RKO (cell line): ENCODE measurements around the gene HOXD8.

Source experiments
- DNase-seq: peaks from one replicate; pipeline ENCODE4 v3.0.0-alpha.2; 2016; ENCODE audit warnings: low spot score

HOXD8 gene

DNA sequence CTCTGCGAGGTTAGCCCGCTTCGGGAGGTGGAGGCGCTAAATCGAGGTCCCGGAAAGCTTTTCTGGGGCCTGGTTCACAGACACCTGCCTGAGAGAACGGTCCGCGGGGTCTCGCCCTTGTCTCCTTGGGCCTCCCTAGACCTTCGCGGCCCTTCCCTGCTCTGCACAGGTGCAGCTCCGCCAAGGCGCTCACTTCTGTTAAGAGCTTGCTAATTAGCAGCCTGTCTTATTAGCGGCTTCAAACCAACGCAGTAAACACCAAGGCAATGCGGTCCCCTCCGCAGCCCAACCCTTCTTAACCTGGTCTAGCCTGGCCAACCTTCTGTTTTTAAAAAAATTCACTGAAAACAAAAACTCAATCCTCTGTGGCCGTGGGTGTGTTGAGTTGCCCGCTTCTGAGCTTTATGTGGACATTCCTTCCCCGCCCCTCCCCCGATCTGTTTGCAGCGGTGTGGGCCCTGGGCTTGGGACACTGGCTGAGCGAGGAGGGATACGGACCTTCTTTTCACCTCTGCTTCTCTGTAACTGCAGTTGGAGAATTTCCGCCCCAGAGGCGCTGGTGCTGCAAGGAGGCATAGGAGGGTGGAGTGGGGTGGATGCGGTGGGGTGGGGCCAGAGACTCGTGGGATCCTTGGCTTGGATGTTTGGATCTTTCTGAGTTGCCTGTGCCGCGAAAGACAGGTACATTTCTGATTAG lies 18.4 kb downstream of the HOXD8 start:
- no peak for DNase-seq

DNA sequence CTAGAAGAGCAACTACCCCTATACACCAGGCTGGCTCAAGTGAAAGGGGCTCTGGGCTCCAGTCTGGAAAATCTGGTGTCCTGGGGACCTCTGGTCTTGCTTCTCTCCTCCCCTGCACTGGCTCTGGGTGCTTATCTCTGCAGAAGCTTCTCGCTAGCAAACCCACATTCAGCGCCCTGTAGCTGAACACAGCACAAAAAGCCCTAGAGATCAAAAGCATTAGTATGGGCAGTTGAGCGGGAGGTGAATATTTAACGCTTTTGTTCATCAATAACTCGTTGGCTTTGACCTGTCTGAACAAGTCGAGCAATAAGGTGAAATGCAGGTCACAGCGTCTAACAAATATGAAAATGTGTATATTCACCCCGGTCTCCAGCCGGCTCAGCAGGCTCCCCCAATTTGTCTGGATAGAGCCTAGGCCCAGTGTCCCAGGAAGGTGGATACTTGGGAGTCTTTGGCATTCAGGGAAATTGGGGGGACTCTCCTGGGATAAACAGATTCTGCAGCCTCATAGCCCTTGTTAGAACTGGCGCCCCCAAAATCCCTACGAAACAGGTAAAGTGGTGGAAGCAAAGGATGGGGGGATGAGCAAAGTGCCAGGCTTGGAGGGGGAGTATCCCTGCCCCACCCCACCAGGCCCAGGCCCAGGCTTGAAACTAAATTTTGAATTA lies 19.4 kb downstream of the HOXD8 start:
- DNase-seq, result no peak

GRCh38 chr2:176149481-176149938 lies 20.0 kb downstream of the HOXD8 start:
- DNase-seq, result no peak

DNA sequence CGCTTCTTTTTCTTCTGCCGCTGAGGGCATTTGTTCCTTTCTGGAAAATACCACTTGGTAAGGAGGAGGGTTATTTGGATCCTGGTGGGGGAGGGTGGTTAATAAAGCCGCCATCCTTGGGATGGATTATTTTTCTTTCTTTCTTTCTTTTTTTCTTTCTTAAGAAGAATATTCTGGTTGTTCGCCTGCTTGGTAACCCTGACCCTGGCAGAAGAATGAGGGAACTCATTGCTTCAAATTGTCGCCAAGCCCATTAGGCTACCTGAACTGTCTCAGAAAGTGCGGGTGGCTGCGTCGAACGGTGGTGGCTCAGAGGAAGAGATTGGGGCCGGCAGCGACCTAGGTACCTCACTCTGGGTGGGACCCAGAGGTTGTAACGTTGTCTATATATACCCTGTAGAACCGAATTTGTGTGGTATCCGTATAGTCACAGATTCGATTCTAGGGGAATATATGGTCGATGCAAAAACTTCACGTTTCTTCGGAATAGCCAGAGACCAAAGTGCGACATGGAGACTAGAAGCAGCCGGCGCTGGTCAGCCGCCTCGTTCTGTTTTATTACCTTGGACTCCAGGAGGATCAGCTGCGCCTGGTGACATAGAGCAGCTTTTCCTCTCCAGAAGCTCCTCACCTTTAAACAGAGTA lies 20.6 kb downstream of the HOXD8 start:
- DNase-seq, result no peak

DNA sequence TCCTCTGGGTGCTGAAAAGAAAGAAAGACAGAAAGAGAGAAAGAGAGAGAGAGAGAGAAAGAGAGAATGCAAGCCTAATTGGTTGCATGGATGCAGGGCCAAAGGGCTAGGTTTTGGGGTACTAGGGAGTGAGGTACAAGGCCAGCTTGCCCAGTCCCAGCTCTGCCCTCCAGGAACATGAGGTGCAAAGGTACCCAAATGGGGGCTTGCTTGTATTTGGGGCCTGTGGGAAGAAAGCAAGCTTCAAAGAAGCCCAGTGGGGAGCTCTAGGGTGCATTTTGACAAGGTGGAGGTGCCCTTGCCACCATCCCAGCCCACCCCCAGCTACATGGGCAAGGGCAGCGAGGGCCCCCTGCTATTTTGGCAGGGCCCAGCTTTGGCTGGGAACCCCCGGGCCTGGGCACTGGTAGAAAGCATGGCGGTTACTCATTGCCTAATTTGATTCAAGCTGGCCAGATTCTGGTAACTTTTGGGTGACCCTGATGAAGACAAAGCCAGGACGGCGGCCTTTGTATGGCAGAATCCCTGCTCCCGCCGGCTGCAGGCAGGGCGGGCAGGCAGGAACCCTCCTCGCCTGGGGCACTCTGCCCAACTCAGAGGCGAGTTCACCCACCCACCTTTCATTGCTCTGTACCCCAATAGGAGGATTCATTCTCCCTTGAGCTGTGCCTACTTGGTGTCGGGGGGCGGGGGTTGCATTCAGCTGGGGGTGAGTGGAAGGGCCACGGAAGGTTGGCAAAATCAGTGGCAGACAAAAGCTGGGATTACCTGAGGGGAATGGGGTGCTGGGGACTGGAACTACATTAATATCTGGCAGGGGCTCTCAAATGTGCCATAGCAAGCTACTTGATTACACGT lies 21.3 kb downstream of the HOXD8 start:
- no peak for DNase-seq

- no peak for DNase-seq
These were observed 22.2 kb downstream of the HOXD8 start, which contains the start of gene HOXD4 for GRCh38 chr2:176151442-176152287. TSS of gene HOXD4 (plus strand) at chr2:176151550. CDS start at chr2:176151634, 84 bp downstream.

GRCh38 chr2:176152350-176153181 lies 23.1 kb downstream of the HOXD8 start:
- DNase-seq, result no peak

DNA sequence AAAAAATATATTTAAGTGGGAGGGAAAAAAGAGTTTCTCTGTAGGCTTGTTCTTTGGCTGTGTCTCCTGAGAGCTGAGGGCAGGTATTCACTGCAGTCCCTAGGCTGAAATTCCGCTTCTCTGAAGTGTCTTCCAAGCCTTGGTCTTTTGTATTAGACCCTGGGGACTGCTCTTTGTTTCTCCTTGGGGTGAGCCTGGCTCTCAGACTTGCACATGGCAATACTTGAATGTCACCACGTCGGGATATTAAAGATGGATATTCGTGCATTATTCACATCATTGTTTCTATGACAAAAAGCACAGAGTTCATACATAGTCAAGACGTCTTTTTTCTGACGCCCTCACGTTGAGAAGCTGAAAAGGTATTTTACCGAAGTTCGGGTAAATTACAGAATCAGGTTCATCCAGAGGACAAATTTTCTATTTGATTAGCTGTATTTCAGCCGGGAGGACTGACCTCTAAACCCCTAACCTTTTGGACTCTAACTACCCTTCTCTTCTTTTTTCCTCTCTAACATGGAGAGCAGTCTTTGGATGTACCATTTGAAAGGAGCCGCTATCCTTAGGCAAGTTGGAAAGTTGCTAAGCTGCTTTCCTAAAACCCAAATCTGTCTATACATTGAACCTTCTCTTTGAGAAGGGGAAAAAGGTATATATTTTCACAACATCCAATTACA lies 25.2 kb downstream of the HOXD8 start:
- no peak for DNase-seq

DNA sequence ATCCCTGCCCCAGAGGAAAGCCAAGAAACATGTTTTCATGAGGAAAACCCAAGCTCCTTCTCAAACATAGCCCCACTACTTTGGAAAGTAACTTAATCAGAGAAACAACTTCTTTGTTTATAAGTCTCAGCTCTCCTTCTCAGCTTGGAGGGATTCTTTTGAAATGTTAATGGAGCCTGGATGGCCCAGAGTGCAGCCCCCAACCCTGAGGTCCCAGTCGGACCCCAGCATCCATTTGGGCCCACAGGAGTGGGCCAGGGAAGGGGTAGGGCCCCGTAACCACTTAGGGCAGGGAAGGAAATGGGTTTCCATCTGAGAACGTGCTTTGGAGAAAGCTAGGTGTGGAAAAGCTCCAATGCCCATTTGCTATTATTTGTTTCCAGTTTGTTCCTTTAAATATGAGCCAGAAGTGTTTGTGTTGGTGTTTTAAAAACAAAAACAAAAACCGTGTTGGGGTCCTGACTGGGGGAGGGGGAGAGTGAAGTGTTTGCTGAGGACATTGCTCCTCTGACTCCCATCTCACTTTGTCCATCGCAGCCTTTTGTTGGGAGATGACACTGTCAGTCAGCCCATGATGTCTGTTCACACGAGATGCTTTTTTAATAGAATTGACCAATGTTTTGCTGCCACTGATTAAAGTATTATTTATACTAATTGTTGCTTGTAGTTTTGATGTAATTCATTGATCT lies 26.0 kb downstream of the HOXD8 start:
- DNase-seq, result no peak

DNA sequence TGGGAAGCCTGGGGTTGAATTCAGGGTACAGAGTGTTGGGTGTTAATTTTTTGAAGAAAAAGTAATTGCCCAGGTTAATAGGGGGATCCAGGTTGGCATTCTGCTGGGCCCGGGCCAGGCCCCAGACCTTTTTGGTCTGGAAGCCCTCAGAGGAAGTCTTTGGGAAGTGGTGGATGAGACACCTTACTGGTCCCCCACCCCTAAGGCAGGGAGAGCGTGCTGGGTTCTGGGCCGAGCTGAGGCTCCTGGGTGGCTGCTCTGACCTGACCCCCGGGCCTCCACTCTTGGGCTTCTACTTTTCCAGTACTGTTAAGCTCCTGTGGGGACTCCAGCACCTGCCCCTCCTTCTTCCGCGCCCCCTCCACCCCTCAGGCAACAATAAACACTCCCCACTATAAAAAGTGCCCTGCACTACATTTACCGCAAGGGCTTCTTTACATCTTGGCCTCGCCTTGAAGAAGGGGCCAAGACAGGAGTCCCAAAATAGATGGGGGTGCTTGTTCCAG lies 26.8 kb downstream of the HOXD8 start:
- DNase-seq, result no peak

GRCh38 chr2:176156807-176157498 lies 27.4 kb downstream of the HOXD8 start, which contains the start of gene HOXD3:
TSS of gene HOXD3 (plus strand) at chr2:176157307. CDS start at chr2:176169115, 11,808 bp downstream.
- peak; percentile 34 for DNase-seq

GRCh38 chr2:176157499-176158185 lies 28.1 kb downstream of the HOXD8 start:
- peak; percentile 54 for DNase-seq

DNA sequence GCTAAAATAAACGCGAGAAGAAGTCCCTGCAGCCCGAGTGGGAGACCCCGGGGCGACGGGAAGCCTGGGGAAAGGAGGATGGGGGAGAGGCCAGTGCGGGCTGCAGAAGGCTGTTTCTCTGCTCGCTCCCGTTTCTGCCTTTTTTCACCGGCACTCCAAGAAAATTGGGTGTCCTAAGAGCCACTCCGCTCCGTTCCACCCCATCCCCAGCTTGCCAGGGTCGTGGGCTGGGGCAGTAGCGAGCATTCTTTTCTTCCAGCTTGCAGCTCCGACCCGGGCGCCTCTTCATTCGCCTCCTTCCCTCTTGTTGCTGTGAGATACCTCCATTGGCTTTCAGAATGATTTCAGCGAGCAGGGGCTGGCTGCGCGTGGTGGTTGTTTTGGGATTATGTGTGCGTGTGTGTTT lies 28.7 kb downstream of the HOXD8 start:
- peak; percentile 32 for DNase-seq

DNA sequence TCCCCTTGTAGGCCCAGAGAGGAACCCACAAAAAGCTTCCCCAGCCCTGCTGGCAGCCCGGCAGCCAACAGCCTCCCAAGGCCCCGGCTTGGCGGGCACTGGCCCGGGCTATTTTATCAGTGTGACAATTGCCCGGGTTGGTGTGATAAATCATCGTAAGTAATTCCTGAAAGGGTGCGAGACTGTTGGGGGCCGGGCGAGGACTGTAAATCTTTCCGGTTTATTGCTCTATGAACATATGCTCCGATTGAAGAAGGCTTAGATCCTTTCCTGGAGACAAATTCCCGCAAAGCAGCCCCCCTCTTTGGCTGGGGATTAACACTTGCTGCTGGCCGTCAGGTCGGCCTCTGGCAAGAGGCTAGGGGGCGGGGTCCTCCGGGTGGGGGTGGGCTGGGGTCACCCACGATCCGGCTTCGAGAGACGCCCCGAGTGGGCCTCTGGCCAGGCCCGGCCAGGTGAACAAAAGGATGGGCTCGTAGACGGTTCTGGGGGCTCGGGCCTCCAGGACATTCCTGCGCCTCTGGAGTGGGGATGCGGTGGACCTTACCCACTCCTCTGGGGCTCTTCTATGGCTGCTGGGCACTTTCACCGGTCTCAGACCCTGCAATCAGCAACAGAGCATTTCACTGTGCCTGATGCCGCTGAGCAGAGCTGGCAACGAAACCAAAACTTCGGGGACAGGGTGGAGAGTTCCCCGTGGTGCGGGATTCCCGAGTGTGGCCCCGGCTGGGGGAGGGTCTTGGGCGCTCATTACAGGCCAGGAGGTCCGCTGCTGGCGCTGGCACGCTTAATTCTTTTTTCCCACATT lies 29.6 kb downstream of the HOXD8 start:
- DNase-seq, result no peak

DNA sequence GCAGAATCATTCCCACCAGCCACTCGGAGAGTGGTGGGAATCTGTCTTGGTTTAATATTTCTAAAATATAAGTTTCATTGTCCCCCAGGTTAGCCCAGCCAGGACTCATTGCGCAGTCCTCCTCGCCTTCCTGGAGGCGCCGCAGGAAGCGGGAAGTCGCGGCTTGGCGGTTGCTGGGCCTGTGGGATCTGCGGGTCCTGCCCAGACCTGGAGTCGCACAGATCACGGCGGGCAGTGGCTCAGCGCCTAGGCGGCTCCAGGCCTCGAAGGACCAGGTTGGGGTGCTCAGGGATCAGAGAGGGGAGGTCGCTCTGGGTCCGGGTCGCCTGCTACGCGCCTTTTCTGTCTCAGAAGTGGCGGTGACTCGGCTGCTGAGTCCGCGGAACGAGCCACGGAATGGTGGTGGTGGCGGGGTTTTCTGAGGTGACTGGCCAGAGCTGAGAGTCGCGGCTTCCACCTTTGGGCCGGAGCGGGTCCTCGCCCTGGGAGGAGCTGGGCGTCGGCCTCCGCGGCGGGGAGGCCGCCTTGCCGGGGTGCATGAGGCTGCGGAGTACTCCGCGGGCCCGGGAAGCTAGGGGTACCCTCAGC lies 30.3 kb downstream of the HOXD8 start:
- no peak for DNase-seq
